Right lobe of liver (tissue), 4 donors: ENCODE measurements around the gene ERP27.

Experiments used
- CTCF ChIP-seq, 4 donors: fragments of 200-600 bp in 3 of 4; fragments of 450-650 bp in 1 of 4; IDR thresholded peaks; one replicate each; pipeline versions ENCODE4 v1.5.1 to v1.8.0; 2016 to 2022; ENCODE audit warnings: antibody characterized with exemption in 4 of 4, mild to moderate bottlenecking in 2 of 4
- POLR2A ChIP-seq: fragments of 450-650 bp; IDR thresholded peaks from one replicate; pipeline ENCODE4 v1.6.1; 2017; ENCODE audit warnings: antibody characterized with exemption, mild to moderate bottlenecking
- donor health status: DM: no; HTN: no; CAD: no.
- donor health status: DM: no; HTN: no; CAD: no.
- donor health status: DM: no; HTN: yes; CAD: no.

- no peak for TF ChIP-seq CTCF (IDR thresholded peaks at IDR 0.05)
- no peak for TF ChIP-seq POLR2A
These were observed 13.5 kb upstream of the ERP27 start for GRCh38 chr12:14951851-14952250.
